ENCODE data around the gene CCDC12.

Gene CCDC12

GRCh38 chr3:46900356-46900755 is 76.2 kb downstream of the CCDC12 start:
- Histone ChIP-seq H3K4me2 (no peak overlapping the region), H3K4me1 (ENCODE audit: low read depth, poor library complexity, severe bottlenecking) (no peaks in the 10 kb centered on the region), H2AFZ (ENCODE audit: low read depth) (no peak overlapping the region), H3K27ac (no peak overlapping the region), H3K9ac (no peak overlapping the region), H3K4me3 (IDR thresholded peaks at IDR 0.05; ENCODE audit: insufficient read depth, low read depth, low read length) (no peak overlapping the region), H3K27me3 (ENCODE audit: insufficient read depth, low read depth) (no peaks in the 10 kb centered on the region), H3K79me2 (ENCODE audit: insufficient read depth, low read depth) (no peaks in the 10 kb centered on the region), H4K20me1 (ENCODE audit: insufficient read depth) (no peaks in the 10 kb centered on the region), H3K36me3 (ENCODE audit: insufficient read depth) (no peaks in the 10 kb centered on the region)
- TF ChIP-seq CTCF (conservative IDR thresholded peaks at IDR 0.05; ENCODE audit: low read depth, low read length): no peak

DNA sequence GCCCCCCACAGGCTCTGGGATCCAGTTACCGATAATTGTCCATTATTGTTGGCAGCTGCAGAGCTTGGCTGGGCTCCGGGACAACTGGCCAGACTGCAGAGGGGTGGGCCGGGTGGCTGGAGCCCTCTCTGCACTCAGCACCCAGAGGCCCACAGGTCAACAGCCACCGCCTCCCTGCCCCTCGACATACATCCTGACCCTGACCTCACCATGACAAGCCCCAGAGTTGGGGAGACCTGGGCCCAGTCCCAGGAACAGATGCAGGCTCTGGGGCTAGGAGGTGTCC is 76.6 kb downstream of the CCDC12 start:
- no peak overlapping the region for H2AFZ ChIP-seq (ENCODE audit: low read depth)
- no peak overlapping the region for H3K27ac ChIP-seq
- no peaks in the 10 kb centered on the region for H3K79me2 ChIP-seq (ENCODE audit: insufficient read depth, low read depth)
- no peaks in the 10 kb centered on the region for H3K4me1 ChIP-seq (ENCODE audit: low read depth, poor library complexity, severe bottlenecking)
- TF ChIP-seq CTCF (conservative IDR thresholded peaks at IDR 0.05; ENCODE audit: low read depth, low read length): no peak
- no peaks in the 10 kb centered on the region for H3K36me3 ChIP-seq (ENCODE audit: insufficient read depth)
- H4K20me1 ChIP-seq (ENCODE audit: insufficient read depth): no peaks in the 10 kb centered on the region
- H3K4me2 ChIP-seq: no peak overlapping the region
- no peak overlapping the region for H3K9ac ChIP-seq
- H3K4me3 ChIP-seq (IDR thresholded peaks at IDR 0.05; ENCODE audit: insufficient read depth, low read depth, low read length): no peak overlapping the region
- H3K27me3 ChIP-seq (ENCODE audit: insufficient read depth, low read depth): no peaks in the 10 kb centered on the region

- Histone ChIP-seq H2AFZ (ENCODE audit: low read depth) (no peak overlapping the region), H3K9ac (no peak overlapping the region), H3K36me3 (ENCODE audit: insufficient read depth) (no peaks in the 10 kb centered on the region), H3K79me2 (ENCODE audit: insufficient read depth, low read depth) (no peaks in the 10 kb centered on the region), H4K20me1 (ENCODE audit: insufficient read depth) (no peaks in the 10 kb centered on the region), H3K27me3 (ENCODE audit: insufficient read depth, low read depth) (no peaks in the 10 kb centered on the region), H3K4me2 (no peak overlapping the region), H3K27ac (no peak overlapping the region), H3K4me3 (IDR thresholded peaks at IDR 0.05; ENCODE audit: insufficient read depth, low read depth, low read length) (no peak overlapping the region), H3K4me1 (ENCODE audit: low read depth, poor library complexity, severe bottlenecking) (no peaks in the 10 kb centered on the region)
- no peak for TF ChIP-seq CTCF (conservative IDR thresholded peaks at IDR 0.05; ENCODE audit: low read depth, low read length)
Measured at GRCh38 chr3:46899151-46900006, 77.2 kb downstream of the CCDC12 start.

DNA sequence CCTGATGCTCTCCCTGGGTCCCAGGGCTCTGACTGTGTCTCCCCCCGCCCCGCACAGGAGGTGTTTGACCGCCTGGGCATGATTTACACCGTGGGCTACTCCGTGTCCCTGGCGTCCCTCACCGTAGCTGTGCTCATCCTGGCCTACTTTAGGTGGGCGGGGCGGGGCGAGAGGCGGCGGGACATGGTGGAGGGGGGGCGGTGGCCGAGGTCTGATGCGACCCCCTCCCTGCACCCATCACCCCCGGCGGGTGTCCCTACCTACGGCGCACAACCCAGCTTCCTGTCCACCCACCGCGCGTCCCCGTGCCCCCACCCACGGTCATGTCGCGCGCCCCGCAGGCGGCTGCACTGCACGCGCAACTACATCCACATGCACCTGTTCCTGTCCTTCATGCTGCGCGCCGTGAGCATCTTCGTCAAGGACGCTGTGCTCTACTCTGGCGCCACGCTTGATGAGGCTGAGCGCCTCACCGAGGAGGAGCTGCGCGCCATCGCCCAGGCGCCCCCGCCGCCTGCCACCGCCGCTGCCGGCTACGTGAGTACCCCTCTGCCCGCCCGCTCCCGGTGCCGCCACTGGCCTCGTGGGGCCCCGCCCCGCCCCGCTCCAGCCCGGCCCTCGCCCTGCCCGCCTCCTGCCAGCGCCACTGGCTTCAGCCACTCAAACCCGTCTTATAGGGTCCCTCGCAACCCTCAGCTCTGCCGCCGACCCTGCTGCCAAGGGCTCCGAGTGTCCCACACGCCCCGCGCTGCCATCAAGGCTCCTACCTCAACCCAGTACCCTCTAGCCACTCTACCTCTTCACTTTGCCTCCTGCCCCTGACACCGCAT is 78.0 kb downstream of the CCDC12 start:
- Histone ChIP-seq H3K36me3 (ENCODE audit: insufficient read depth) (no peaks in the 10 kb centered on the region), H3K27ac (no peak overlapping the region), H3K4me1 (ENCODE audit: low read depth, poor library complexity, severe bottlenecking) (no peaks in the 10 kb centered on the region), H3K27me3 (ENCODE audit: insufficient read depth, low read depth) (no peaks in the 10 kb centered on the region), H3K4me2 (no peak overlapping the region), H4K20me1 (ENCODE audit: insufficient read depth) (no peaks in the 10 kb centered on the region), H3K79me2 (ENCODE audit: insufficient read depth, low read depth) (no peaks in the 10 kb centered on the region), H2AFZ (ENCODE audit: low read depth) (no peak overlapping the region), H3K9ac (no peak overlapping the region), H3K4me3 (IDR thresholded peaks at IDR 0.05; ENCODE audit: insufficient read depth, low read depth, low read length) (no peak overlapping the region)
- no peak for TF ChIP-seq CTCF (conservative IDR thresholded peaks at IDR 0.05; ENCODE audit: low read depth, low read length)
